Measurements from ENCODE around the gene BSN. TPM values are rescaled to one million over a fixed set of nuclear protein-coding genes. Genes with fewer than 3 reads are reported as not detected.
"Not testable (repeated sequence)": the region's sequence is repeated elsewhere in the genome, so short reads cannot be mapped to it uniquely, and the experiment has no call there.

The BSN gene
- total and polyA plus RNA-seq, 2 experiments from 2014 or later, result 0.50 to 5.1 TPM

DNA sequence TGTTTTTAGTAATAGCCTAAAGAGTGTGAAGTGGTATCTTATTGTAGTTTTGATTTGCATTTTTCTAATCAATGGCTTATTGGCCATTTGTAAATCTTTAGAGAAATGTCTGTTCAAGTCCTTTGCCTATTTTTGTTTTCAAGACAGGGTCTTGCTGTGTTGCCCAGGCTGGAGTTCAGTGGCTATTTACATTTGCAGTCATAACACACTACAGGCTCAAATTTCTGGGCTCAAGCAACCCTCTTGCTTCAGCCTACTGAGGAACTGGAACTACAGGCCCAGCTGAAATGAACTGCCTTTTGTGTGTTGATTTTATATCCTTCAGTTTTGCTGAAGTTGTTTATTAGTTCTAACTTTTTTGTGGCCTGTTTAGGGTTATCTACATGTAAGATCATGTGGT lies 27.9 kb downstream of the BSN start (continued):
- no peak for TF ChIP-seq ZNF462 (CRISPR knock-in tag; IDR thresholded peaks at IDR 0.05)
- no peak for TF ChIP-seq CTCF (conservative IDR thresholded peaks at IDR 0.05; ENCODE audit: low read depth in 2 of 2)

GRCh38 chr3:49585261-49585755 lies 31.0 kb downstream of the BSN start:
- not testable (repeated sequence) for H3K27me3 Mint-ChIP-seq (ENCODE audit: insufficient read depth, low read depth, poor library complexity); H3K9me2 ChIP-seq (ENCODE audit: insufficient read depth); H3F3A ChIP-seq (replicated peaks; ENCODE audit: low read depth); DNase-seq (ENCODE audit: low spot score); H3K27me3 ChIP-seq (ENCODE audit: insufficient read depth); H3K36me3 Mint-ChIP-seq (ENCODE audit: low read depth); H3K27ac ChIP-seq (ENCODE audit: low read depth); H3K4me1 ChIP-seq (ENCODE audit: insufficient read depth); H3K4me3 ChIP-seq; H2AFZ ChIP-seq; H3K4me3 Mint-ChIP-seq; H3K9me3 Mint-ChIP-seq; H3K4me1 Mint-ChIP-seq; H3K79me2 ChIP-seq (replicated peaks; ENCODE audit: insufficient read depth); H3K36me3 ChIP-seq (ENCODE audit: insufficient read depth); H3K27ac Mint-ChIP-seq; H4K20me1 ChIP-seq (replicated peaks; ENCODE audit: insufficient read depth); H3K4me2 ChIP-seq
- ATAC-seq, result peak; percentile 44; the same call in 2 of the 3 replicates
